Pancreas (tissue), 10 donors: ENCODE data around the gene RAD51AP1. TPM values are rescaled to one million over a fixed set of nuclear protein-coding genes. Genes with fewer than 3 reads are reported as not detected.
A peak's percentile ranks its signal among the peaks of the same experiment; 100 is the strongest.
"Not testable (repeated sequence)": the region's sequence is repeated elsewhere in the genome, so short reads cannot be mapped to it uniquely, and the experiment has no call there.

Experiments
- ATAC-seq, 4 donors: fragments of 200-7000 bp; cut with Tn5 transposase; one replicate each; pipeline versions ENCODE4 v1.8.0 to v1.9.1; 2020; ENCODE audit warnings: mild to moderate bottlenecking in 4 of 4, moderate library complexity in 4 of 4
- DNase-seq, 6 donors: peaks; one replicate each; pipeline ENCODE4 v3.0.0-alpha.2; 2020
- FAIRE-seq: peaks from 2 replicates; lab custom pipeline; 2012; peaks lifted over from hg19 to GRCh38; lab: Jason Lieb, UNC
- H3K27ac ChIP-seq, 4 donors: fragments of 200-600 bp; sonication (generic); 1 replicate in 3 of 4; 2 replicates in 1 of 4; pipeline versions ENCODE4 v1.5.0 to v1.8.0; 2020
- H3K27me3 ChIP-seq, 4 donors: fragments of 200-600 bp; one replicate each; pipeline ENCODE4 v1.8.0; 2021
- H3K36me3 ChIP-seq, 3 donors: fragments of 200-600 bp; sonication (generic) in 1 of 3; one replicate each; pipeline versions ENCODE4 v1.5.0 to v1.8.0; 2020 to 2021
- H3K4me1 ChIP-seq, 3 donors: fragments of 200-600 bp; one replicate each; pipeline ENCODE4 v1.8.0; 2021
- H3K4me3 ChIP-seq, 4 donors: fragments of 200-600 bp; sonication (generic) in 2 of 4; one replicate each; pipeline versions ENCODE4 v1.5.0 to v1.8.0; 2020 to 2021
- H3K9me3 ChIP-seq, 4 donors: fragments of 200-600 bp; one replicate each; pipeline ENCODE4 v1.8.0; 2021
- CTCF ChIP-seq, 4 donors: fragments of 200-600 bp; sonication (generic) in 3 of 4; IDR thresholded peaks; one replicate each; pipeline versions ENCODE4 v1.5.0 to v1.8.0; 2021; ENCODE audit warnings: antibody characterized with exemption in 4 of 4
- WGBS, 2 donors: extraction: QIAGEN DNeasy Blood & Tissue Kit; methylation state at CpG; one replicate each; pipeline ENCODE4 v1.1.7; 2013; 5-methylcytosine and 5-hydroxymethylcytosine counted together
- intact Hi-C, 3 donors: fragments of 100-400 bp; cut with DNase I; formaldehyde crosslinking; loops; one replicate each; pipeline versions ENCODE4 v1.11.1 to v1.14.2; 2022
- polyA plus RNA-seq, 2 donors: library from polyadenylated mRNA; stranded (reverse); fragments of 200-250 nt; gene quantifications; one replicate each; pipeline ENCODE4 v1.2.3, GENCODE V29; 2013
- total RNA-seq, 6 donors: library from RNA; stranded (reverse); fragmentation: NEBNext Ultra II Directional in 4 of 6; extraction: Animal tissue kit (Norgen Biotek cat#: 25700) in 4 of 6; gene quantifications; one replicate each; pipeline versions ENCODE4 v1.2.1 to v1.2.4, GENCODE V29; 2021 to 2023
- donor health status: healthy with polysubstance abuse.
- donor health status: DM: no; HTN: no; CAD: no; lungs with moderate emphysema.
- donor health status: DM: no; HTN: no; CAD: no.
- donor health status: control.
- donor health status: control.
- donor health status: Bipolar disorder and iron deficiency.
- donor health status: DM: yes; HTN: yes; CAD: no.
- donor health status: DM: no; HTN: no; CAD: no.
- donor health status: DM: no; HTN: no; CAD: no.
- donor health status: DM: yes; HTN: yes; CAD: no.

Gene RAD51AP1
- total and polyA plus RNA-seq, 8 donors: 0.11 to 1.7 (median 0.93) TPM; not detected in 1

GRCh38 chr12:4518106-4518728, 20.5 kb upstream of the RAD51AP1 start:
- no peak for ATAC-seq
- Histone ChIP-seq H3K36me3 (peaks cover 0 to 11% (median 0%) of the 10 kb centered on the region in 3 donors), H3K27me3 (no peaks in the 10 kb centered on the region), H3K4me1 (no peaks in the 10 kb centered on the region), H3K27ac (no peak overlapping the region), H3K4me3 (no peak overlapping the region), H3K9me3 (no peaks in the 10 kb centered on the region)
- no peak for TF ChIP-seq CTCF (IDR thresholded peaks at IDR 0.05)
- intact Hi-C loops: no loop called here
- FAIRE-seq: no peak
- DNase-seq: no peak
- WGBS, 2 donors: 89 to 92% methylated on average over 5 of the region's 5 CpGs

GRCh38 chr12:4523443-4523842, 15.2 kb upstream of the RAD51AP1 start:
- ATAC-seq, H3K4me1 ChIP-seq, intact Hi-C loops, H3K27me3 ChIP-seq, FAIRE-seq, DNase-seq, H3K9me3 ChIP-seq, H3K4me3 ChIP-seq, H3K27ac ChIP-seq: not testable (repeated sequence)
- H3K36me3 ChIP-seq: peaks cover 0 to 11% (median 0%) of the 10 kb centered on the region in 3 donors
- 92 to 94% methylated on average over 7 of the region's 7 CpGs for WGBS, 2 donors

- Histone ChIP-seq H3K9me3 (no peaks in the 10 kb centered on the region), H3K4me1 (no peaks in the 10 kb centered on the region), H3K4me3 (no peak overlapping the region), H3K27me3 (no peaks in the 10 kb centered on the region), H3K27ac (no peak overlapping the region), H3K36me3 (peaks cover 0 to 11% (median 0%) of the 10 kb centered on the region in 3 donors)
- 96% methylated on average over 2 of the region's 2 CpGs for WGBS, 2 donors
- peak; percentile 26 to 52 (median 40) for TF ChIP-seq CTCF (IDR thresholded peaks at IDR 0.05)
- no peak for ATAC-seq
- FAIRE-seq: peak; percentile 98
- DNase-seq: no peak
- intact Hi-C loops: no loop called here
Measured at GRCh38 chr12:4526923-4527546, 11.7 kb upstream of the RAD51AP1 start.

GRCh38 chr12:4530160-4530559, 8.5 kb upstream of the RAD51AP1 start:
- no peak for TF ChIP-seq CTCF (IDR thresholded peaks at IDR 0.05)
- no peak for ATAC-seq
- Histone ChIP-seq H3K4me3 (no peak overlapping the region), H3K27me3 (no peaks in the 10 kb centered on the region), H3K36me3 (peaks cover 0 to 3% (median 0%) of the 10 kb centered on the region in 3 donors), H3K4me1 (no peaks in the 10 kb centered on the region), H3K9me3 (no peaks in the 10 kb centered on the region), H3K27ac (no peak overlapping the region)
- no peak for FAIRE-seq
- intact Hi-C loops: no loop called here
- WGBS, 2 donors: 74 to 83% methylated on average over 1 of the region's 1 CpG
- DNase-seq: no peak

GRCh38 chr12:4530982-4531586, 7.6 kb upstream of the RAD51AP1 start:
- FAIRE-seq: no peak
- H3K36me3 ChIP-seq: peaks cover 0 to 3% (median 0%) of the 10 kb centered on the region in 3 donors
- intact Hi-C loops: no loop called here

More at GRCh38 chr12:4530982-4531586, 7.6 kb upstream of the RAD51AP1 start:
- DNase-seq: no peak
- no peak for TF ChIP-seq CTCF (IDR thresholded peaks at IDR 0.05)
- Histone ChIP-seq H3K27ac (no peak overlapping the region), H3K9me3 (no peaks in the 10 kb centered on the region), H3K4me1 (no peaks in the 10 kb centered on the region), H3K27me3 (no peaks in the 10 kb centered on the region), H3K4me3 (no peak overlapping the region)
- WGBS, 2 donors: 70 to 81% methylated on average over 6 of the region's 6 CpGs
- no peak for ATAC-seq
